HepG2 (cell line): ENCODE results near the gene TRPC4AP. TPM values are rescaled to one million over a fixed set of nuclear protein-coding genes. Genes with fewer than 3 reads are reported as not detected.

ENCODE experiments used
- ATF7-NPFF ChIP-seq: sonication (generic); formaldehyde crosslinking; IDR thresholded peaks from 2 replicates; pipeline ENCODE4 v1.8.1; 2023; ENCODE audit warnings: mild to moderate bottlenecking, low read depth, missing genetic modification reagents, moderate library complexity
- CHCHD3 ChIP-seq: sonication (generic); formaldehyde crosslinking; IDR thresholded peaks from 2 replicates; pipeline ENCODE4 v1.8.0; 2022; ENCODE audit warnings: mild to moderate bottlenecking, missing genetic modification reagents, moderate library complexity
- CREB3 ChIP-seq: sonication (generic); formaldehyde crosslinking; IDR thresholded peaks from 2 replicates; pipeline ENCODE4 v1.5.0; 2020; ENCODE audit warnings: missing genetic modification reagents
- FOXP4 ChIP-seq: sonication (generic); formaldehyde crosslinking; IDR thresholded peaks from 2 replicates; pipeline ENCODE4 v1.4.0; 2020; ENCODE audit warnings: missing genetic modification reagents
- GLMP ChIP-seq: sonication (generic); formaldehyde crosslinking; IDR thresholded peaks from 2 replicates; pipeline ENCODE4 v1.9.0; 2021; ENCODE audit warnings: missing genetic modification reagents, mild to moderate bottlenecking, borderline replicate concordance
- GRHL1 ChIP-seq: sonication (generic); formaldehyde crosslinking; conservative IDR thresholded peaks from 2 replicates; pipeline ENCODE4 v1.8.0; 2022; ENCODE audit warnings: missing genetic modification reagents
- HHEX ChIP-seq: IDR thresholded peaks from 2 replicates; pipeline ENCODE4 v1.6.1; 2016; ENCODE audit warnings: control low read depth
- HNF4G ChIP-seq, 2 experiments: sonication (generic) in 1 of 2; formaldehyde crosslinking in 1 of 2; IDR thresholded peaks; 2 replicates each; pipeline versions ENCODE4 v1.4.0 to v1.6.1; 2011 to 2020; ENCODE audit warnings: borderline replicate concordance in 2 of 2, low read depth in 2 of 2, mild to moderate bottlenecking in 2 of 2, low read length in 1 of 2, missing genetic modification reagents in 1 of 2, moderate library complexity in 1 of 2
- HOXA5 ChIP-seq: sonication (generic); formaldehyde crosslinking; IDR thresholded peaks from 2 replicates; pipeline ENCODE4 v1.4.0; 2020; ENCODE audit warnings: missing genetic modification reagents
- IRX3 ChIP-seq: sonication (generic); formaldehyde crosslinking; IDR thresholded peaks from 2 replicates; pipeline ENCODE4 v1.8.1; 2023; ENCODE audit warnings: mild to moderate bottlenecking, low read depth, missing genetic modification reagents, borderline replicate concordance
- THAP9 ChIP-seq: sonication (generic); formaldehyde crosslinking; IDR thresholded peaks from 2 replicates; pipeline ENCODE4; 2020; ENCODE audit warnings: missing genetic modification reagents, mild to moderate bottlenecking, borderline replicate concordance
- ZC3H13 ChIP-seq: sonication (generic); formaldehyde crosslinking; IDR thresholded peaks from 2 replicates; pipeline ENCODE4 v1.8.1; 2023; ENCODE audit warnings: mild to moderate bottlenecking, missing genetic modification reagents, moderate library complexity
- ZNF20 ChIP-seq: sonication (generic); formaldehyde crosslinking; IDR thresholded peaks from 2 replicates; pipeline ENCODE4 v1.4.0; 2020; ENCODE audit warnings: mild to moderate bottlenecking, moderate library complexity, missing genetic modification reagents
- ZNF225 ChIP-seq: sonication (generic); formaldehyde crosslinking; IDR thresholded peaks from 2 replicates; pipeline ENCODE4 v1.4.0; 2020; ENCODE audit warnings: mild to moderate bottlenecking, missing genetic modification reagents
- ZNF44 ChIP-seq: sonication (generic); formaldehyde crosslinking; IDR thresholded peaks from 2 replicates; pipeline ENCODE4 v1.5.1; 2020; ENCODE audit warnings: mild to moderate bottlenecking, missing genetic modification reagents
- ZNF572 ChIP-seq: sonication (generic); formaldehyde crosslinking; IDR thresholded peaks from 2 replicates; pipeline ENCODE4 v1.5.1; 2020; ENCODE audit warnings: mild to moderate bottlenecking, missing genetic modification reagents
- polyA plus RNA-seq, 8 experiments: library from polyadenylated mRNA; depleted of rRNA in 3 of 8; stranded (reverse) in 7 of 8; unstranded in 1 of 8; fragments of >200 nt; fragmentation: Illumina TruSeq in 4 of 8; extraction: Trizol in 4 of 8; gene quantifications; 2 replicates each; pipeline versions ENCODE4 v1.2.1 to v1.2.3, GENCODE V29; 2011 to 2016; ENCODE audit warnings: low read depth in 4 of 8, missing spikeins in 1 of 8, mixed read lengths in 1 of 8; ENCODE audit not compliant: insufficient read depth in 1 of 8
- total RNA-seq, 5 experiments: library from RNA; depleted of rRNA; stranded (reverse); fragments of >200 nt; fragmentation: Illumina TruSeq; extraction: Trizol; gene quantifications; 2 replicates each; pipeline ENCODE4 v1.2.3, GENCODE V29; 2016; ENCODE audit warnings: low read depth in 1 of 5
- TF ChIP-seq, protein P1 (sequence below): sonication (generic); formaldehyde crosslinking; IDR thresholded peaks from 2 replicates; pipeline ENCODE4 v1.8.0; 2022; ENCODE audit warnings: mild to moderate bottlenecking, missing genetic modification reagents

The TRPC4AP gene
- total and polyA plus RNA-seq, 2 of the 13 experiments (the other 11 are each of a cell fraction or from before 2014, with no cell fraction given), result 136 to 137 TPM

DNA sequence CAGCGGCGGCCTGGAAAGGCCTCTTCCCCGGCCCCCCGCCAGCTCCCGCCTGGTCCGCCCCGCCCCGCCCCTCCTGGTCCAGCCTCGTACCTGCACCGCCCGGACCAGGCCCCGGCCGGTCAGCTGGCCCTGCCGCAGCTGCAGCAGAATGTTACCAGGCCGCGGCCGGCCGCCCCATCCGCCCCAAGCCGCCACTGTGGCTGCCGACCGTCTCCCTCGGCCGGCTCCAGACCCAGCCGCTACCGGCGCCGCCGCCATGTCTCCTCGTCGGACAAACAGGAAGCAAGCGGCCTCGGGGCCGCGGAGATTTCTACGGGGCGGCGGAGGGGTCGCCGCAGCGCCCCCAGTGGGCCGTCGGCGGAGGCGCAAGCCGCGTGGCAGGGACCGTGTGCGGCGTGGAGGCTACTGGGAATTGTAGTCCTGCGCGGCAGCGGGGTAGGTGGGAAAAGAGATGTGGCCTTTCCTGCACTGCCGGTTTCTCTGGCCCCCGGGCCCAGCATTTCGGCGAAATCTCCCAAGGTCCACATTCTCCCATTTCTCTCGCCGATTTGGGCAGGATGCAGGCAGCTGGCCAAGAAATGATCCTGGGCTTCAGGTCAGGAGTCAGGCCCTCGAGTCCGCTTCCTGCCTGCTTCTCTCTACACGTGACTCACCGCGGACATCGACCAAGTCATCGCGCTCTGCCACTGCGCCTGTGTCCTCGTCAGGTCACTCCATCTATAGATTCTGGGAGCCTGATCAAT is at the start of gene TRPC4AP (continued):
- peak; percentile 98 for TF ChIP-seq CHCHD3 (CRISPR knock-in tag)
- no peak for TF ChIP-seq GRHL1
- peak; percentile 98 for TF ChIP-seq ATF7-NPFF (CRISPR knock-in tag)
- TF ChIP-seq IRX3, result peak; percentile 72; the same call in 1 of the 2 replicates
- no peak for TF ChIP-seq HHEX (CRISPR knock-in tag)
- TF ChIP-seq HOXA5 (CRISPR knock-in tag), result peak; percentile 98
- TF ChIP-seq GLMP (CRISPR knock-in tag), result peak; percentile 79; the same call in 1 of the 2 replicates
- TF ChIP-seq FOXP4, result peak; percentile 75
- no peak; the same call in none of the 2 replicates for TF ChIP-seq ZC3H13 (CRISPR knock-in tag)
- TF ChIP-seq CREB3, result peak; percentile 99
- TF ChIP-seq HNF4G (IDR thresholded peaks at IDR 0.05; ENCODE audit: borderline replicate concordance, low read depth, low read length), result no peak; the same call in 1 of the 2 replicates
- TF ChIP-seq HNF4G (CRISPR knock-in tag; IDR thresholded peaks at IDR 0.05; ENCODE audit: borderline replicate concordance, low read depth), result peak; percentile 66; the same call in 1 of the 2 replicates
- TF ChIP-seq, protein P1, sequence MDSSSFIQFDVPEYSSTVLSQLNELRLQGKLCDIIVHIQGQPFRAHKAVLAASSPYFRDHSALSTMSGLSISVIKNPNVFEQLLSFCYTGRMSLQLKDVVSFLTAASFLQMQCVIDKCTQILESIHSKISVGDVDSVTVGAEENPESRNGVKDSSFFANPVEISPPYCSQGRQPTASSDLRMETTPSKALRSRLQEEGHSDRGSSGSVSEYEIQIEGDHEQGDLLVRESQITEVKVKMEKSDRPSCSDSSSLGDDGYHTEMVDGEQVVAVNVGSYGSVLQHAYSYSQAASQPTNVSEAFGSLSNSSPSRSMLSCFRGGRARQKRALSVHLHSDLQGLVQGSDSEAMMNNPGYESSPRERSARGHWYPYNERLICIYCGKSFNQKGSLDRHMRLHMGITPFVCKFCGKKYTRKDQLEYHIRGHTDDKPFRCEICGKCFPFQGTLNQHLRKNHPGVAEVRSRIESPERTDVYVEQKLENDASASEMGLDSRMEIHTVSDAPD, result peak; percentile 91
- peak; percentile 98 for TF ChIP-seq ZNF572 (CRISPR knock-in tag)
- no peak; the same call in 1 of the 2 replicates for TF ChIP-seq ZNF44
- peak; percentile 83 for TF ChIP-seq THAP9 (CRISPR knock-in tag)
- peak; percentile 99 for TF ChIP-seq ZNF225 (CRISPR knock-in tag)
- peak; percentile 97 for TF ChIP-seq ZNF20 (CRISPR knock-in tag)
